Nasal cavity respiratory epithelium epithelial cell of viscerocranial mucosa (primary cell): ENCODE results near the gene OMA1. TPM values are rescaled to one million over a fixed set of nuclear protein-coding genes. Genes with fewer than 3 reads are reported as not detected.

Source experiments
- total RNA-seq: library from RNA; depleted of rRNA; stranded (reverse); fragments of >200 nt; gene quantifications from 2 replicates; pipeline ENCODE4 v1.2.3, GENCODE V29; 2014

Gene OMA1
- 40.2 and 48.9 TPM in 2 replicates for total RNA-seq

DNA sequence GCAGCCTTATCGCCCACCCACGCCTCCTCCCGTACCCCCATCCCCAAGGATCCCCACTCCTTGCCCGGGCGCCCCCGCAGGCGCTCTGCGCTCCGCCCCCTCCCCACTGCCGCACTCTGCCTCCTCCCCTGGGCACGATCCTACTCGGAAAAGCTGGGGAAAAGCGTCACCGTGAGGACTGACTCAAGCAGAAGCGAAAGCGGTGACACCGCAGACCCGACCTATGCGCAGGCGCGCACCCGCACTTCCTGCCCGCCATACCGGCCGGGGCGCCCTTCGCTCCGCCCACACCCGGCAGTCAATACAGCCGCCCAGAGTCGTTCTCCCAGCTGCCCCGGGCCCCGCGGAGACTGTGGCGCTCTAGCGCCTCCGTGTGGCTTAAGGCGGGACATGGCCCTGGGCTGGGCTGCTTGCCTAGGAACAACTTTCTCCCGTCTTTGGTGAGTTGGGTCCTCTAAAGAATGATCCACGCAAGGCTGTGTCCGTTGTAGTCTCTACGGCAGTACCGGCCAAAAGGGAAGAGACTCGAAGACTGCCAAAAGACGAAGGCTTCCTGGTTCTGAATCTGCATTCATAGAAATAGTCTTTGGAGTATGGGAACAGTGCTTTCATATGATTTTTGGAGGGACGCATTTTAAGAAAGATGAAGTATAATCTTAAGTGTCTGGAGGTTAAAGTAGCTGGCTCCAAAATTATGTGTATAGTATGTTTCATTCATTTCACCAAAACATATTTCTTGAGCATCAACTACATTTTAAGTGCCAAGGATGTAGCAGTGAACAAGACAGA, at the start of gene OMA1:
OMA1 (minus strand) TSS at position 207 of the 789 bp plus-strand sequence. CDS start 7,432 bp downstream, outside the sequence.

DNA sequence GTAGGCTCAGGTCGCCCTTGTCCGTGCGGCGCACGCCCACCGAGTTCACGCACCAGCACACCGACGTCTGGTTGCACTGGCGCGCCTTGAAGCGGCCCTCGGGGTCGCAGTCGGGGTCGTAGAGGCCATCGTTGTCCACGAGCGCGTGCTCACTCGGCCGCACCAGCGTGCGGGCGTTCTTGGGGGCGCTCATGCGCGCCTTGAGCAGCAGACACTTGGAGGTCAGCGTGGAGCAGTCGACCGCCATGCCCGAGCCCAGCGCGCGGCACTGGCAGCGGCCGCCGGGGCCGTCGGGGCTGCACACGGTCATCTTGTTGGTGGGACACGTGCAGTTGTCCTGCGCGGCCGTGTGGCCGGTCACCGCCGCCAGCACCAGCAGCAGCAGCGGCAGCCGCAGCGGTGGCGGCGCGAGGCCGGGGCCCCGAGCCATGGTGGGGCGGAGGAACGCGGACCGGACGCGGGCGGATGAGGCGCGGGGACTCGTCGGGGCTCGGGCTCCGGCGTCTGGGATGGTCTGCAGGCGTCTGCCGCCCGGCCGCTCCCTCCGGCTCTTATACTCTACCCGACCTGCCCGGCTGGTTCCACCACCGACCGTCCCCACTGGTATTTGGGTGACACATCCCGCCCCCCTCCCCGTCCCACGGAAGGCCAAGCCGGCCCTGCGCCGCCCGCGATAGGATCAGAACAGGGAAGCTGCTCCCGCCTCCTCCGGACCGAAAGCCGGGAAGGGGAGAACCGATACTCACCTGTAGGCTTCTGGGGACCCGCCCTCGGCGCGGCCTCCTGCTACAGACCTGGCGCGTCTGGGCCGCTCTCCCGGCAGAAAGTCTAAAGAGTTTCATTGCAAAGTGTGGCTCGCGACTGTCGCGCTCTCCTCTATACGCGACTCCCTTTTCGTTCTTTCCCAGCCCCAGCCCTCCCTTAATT, 30.5 kb upstream of the OMA1 start, which contains the start of gene TACSTD2:
TACSTD2 (minus strand) TSS at position 526 of the 927 bp plus-strand sequence; CDS start at position 430, 96 bp downstream.

Other genes starting within 250 kb of the OMA1 start
- gene TACSTD2, start 30.5 kb upstream of the OMA1 start, total RNA-seq: 178 and 640 TPM in 2 replicates
- gene MYSM1, start 153.3 kb upstream of the OMA1 start, total RNA-seq: 7.2 and 26.7 TPM in 2 replicates
- 127 and 207 TPM in 2 replicates for gene JUN, start 237.3 kb upstream of the OMA1 start, total RNA-seq